Measurements from ENCODE around the gene TSHZ2. TPM values are rescaled to one million over a fixed set of nuclear protein-coding genes. Genes with fewer than 3 reads are reported as not detected.

TSHZ2 gene
- total and polyA plus RNA-seq, 9 of the 15 experiments (the other 6 are each of a cell fraction or from before 2014, with no cell fraction given) = 0.03 to 0.20 (median 0.05) TPM; not detected in 4

DNA sequence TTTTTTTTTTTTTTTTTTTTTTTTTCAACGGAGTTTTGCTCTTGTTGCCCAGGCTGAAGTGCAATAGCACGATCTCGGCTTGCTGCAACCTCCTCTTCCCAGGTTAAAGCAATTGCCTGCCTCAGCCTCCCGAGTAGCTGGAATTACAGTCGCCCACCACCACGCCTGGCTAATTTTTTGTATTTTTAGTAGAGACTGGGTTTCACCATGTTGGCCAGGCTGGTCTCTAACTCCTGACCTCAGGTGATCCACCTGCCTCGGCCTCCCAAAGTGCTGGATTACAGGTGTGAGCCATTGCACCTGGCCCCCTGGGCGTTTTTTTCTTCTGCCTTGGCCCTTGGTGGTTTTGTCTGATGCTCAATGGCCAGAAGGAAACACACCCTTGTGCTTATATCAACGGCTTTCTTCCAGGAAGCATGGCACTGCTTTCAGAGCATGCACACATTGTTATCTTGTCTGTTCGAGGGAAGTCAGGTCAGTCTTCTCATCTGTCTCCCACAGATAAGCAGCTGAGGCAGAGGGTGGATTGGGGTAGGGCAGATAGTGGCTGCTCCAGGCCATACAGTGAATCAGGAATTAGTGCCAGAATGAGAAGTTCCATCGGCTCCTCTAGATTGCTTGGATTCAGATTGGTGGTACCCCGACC is 203.1 kb downstream of the TSHZ2 start (continued):
- TF ChIP-seq, protein P1, sequence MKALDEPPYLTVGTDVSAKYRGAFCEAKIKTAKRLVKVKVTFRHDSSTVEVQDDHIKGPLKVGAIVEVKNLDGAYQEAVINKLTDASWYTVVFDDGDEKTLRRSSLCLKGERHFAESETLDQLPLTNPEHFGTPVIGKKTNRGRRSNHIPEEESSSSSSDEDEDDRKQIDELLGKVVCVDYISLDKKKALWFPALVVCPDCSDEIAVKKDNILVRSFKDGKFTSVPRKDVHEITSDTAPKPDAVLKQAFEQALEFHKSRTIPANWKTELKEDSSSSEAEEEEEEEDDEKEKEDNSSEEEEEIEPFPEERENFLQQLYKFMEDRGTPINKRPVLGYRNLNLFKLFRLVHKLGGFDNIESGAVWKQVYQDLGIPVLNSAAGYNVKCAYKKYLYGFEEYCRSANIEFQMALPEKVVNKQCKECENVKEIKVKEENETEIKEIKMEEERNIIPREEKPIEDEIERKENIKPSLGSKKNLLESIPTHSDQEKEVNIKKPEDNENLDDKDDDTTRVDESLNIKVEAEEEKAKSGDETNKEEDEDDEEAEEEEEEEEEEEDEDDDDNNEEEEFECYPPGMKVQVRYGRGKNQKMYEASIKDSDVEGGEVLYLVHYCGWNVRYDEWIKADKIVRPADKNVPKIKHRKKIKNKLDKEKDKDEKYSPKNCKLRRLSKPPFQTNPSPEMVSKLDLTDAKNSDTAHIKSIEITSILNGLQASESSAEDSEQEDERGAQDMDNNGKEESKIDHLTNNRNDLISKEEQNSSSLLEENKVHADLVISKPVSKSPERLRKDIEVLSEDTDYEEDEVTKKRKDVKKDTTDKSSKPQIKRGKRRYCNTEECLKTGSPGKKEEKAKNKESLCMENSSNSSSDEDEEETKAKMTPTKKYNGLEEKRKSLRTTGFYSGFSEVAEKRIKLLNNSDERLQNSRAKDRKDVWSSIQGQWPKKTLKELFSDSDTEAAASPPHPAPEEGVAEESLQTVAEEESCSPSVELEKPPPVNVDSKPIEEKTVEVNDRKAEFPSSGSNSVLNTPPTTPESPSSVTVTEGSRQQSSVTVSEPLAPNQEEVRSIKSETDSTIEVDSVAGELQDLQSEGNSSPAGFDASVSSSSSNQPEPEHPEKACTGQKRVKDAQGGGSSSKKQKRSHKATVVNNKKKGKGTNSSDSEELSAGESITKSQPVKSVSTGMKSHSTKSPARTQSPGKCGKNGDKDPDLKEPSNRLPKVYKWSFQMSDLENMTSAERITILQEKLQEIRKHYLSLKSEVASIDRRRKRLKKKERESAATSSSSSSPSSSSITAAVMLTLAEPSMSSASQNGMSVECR (CRISPR knock-in tag; IDR thresholded peaks at IDR 0.05) = 0 out of 2 replicates have a peak, but pooled peaks have one; percentile 19
- TF ChIP-seq, protein P2, sequence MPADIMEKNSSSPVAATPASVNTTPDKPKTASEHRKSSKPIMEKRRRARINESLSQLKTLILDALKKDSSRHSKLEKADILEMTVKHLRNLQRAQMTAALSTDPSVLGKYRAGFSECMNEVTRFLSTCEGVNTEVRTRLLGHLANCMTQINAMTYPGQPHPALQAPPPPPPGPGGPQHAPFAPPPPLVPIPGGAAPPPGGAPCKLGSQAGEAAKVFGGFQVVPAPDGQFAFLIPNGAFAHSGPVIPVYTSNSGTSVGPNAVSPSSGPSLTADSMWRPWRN (IDR thresholded peaks at IDR 0.05; ENCODE audit: low read depth) = peak; percentile 96
- TF ChIP-seq, protein P3, sequence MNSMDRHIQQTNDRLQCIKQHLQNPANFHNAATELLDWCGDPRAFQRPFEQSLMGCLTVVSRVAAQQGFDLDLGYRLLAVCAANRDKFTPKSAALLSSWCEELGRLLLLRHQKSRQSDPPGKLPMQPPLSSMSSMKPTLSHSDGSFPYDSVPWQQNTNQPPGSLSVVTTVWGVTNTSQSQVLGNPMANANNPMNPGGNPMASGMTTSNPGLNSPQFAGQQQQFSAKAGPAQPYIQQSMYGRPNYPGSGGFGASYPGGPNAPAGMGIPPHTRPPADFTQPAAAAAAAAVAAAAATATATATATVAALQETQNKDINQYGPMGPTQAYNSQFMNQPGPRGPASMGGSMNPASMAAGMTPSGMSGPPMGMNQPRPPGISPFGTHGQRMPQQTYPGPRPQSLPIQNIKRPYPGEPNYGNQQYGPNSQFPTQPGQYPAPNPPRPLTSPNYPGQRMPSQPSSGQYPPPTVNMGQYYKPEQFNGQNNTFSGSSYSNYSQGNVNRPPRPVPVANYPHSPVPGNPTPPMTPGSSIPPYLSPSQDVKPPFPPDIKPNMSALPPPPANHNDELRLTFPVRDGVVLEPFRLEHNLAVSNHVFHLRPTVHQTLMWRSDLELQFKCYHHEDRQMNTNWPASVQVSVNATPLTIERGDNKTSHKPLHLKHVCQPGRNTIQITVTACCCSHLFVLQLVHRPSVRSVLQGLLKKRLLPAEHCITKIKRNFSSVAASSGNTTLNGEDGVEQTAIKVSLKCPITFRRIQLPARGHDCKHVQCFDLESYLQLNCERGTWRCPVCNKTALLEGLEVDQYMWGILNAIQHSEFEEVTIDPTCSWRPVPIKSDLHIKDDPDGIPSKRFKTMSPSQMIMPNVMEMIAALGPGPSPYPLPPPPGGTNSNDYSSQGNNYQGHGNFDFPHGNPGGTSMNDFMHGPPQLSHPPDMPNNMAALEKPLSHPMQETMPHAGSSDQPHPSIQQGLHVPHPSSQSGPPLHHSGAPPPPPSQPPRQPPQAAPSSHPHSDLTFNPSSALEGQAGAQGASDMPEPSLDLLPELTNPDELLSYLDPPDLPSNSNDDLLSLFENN (IDR thresholded peaks at IDR 0.05; ENCODE audit: low read depth in 2 of 2, low read length in 2 of 2) = peak in 1 of 2 experiments; percentile 98; a peak in 2 of 4 replicates
- TF ChIP-seq, protein P4, sequence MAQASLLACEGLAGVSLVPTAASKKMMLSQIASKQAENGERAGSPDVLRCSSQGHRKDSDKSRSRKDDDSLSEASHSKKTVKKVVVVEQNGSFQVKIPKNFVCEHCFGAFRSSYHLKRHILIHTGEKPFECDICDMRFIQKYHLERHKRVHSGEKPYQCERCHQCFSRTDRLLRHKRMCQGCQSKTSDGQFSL (CRISPR knock-in tag; IDR thresholded peaks at IDR 0.05) = no peak
- TF ChIP-seq, protein P4 (tag; IDR thresholded peaks at IDR 0.05) = no peak
- TF ChIP-seq, protein P5, sequence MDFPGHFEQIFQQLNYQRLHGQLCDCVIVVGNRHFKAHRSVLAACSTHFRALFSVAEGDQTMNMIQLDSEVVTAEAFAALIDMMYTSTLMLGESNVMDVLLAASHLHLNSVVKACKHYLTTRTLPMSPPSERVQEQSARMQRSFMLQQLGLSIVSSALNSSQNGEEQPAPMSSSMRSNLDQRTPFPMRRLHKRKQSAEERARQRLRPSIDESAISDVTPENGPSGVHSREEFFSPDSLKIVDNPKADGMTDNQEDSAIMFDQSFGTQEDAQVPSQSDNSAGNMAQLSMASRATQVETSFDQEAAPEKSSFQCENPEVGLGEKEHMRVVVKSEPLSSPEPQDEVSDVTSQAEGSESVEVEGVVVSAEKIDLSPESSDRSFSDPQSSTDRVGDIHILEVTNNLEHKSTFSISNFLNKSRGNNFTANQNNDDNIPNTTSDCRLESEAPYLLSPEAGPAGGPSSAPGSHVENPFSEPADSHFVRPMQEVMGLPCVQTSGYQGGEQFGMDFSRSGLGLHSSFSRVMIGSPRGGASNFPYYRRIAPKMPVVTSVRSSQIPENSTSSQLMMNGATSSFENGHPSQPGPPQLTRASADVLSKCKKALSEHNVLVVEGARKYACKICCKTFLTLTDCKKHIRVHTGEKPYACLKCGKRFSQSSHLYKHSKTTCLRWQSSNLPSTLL (IDR thresholded peaks at IDR 0.05) = no peak; the same call in 1 of the 2 replicates
- TF ChIP-seq, protein P6, sequence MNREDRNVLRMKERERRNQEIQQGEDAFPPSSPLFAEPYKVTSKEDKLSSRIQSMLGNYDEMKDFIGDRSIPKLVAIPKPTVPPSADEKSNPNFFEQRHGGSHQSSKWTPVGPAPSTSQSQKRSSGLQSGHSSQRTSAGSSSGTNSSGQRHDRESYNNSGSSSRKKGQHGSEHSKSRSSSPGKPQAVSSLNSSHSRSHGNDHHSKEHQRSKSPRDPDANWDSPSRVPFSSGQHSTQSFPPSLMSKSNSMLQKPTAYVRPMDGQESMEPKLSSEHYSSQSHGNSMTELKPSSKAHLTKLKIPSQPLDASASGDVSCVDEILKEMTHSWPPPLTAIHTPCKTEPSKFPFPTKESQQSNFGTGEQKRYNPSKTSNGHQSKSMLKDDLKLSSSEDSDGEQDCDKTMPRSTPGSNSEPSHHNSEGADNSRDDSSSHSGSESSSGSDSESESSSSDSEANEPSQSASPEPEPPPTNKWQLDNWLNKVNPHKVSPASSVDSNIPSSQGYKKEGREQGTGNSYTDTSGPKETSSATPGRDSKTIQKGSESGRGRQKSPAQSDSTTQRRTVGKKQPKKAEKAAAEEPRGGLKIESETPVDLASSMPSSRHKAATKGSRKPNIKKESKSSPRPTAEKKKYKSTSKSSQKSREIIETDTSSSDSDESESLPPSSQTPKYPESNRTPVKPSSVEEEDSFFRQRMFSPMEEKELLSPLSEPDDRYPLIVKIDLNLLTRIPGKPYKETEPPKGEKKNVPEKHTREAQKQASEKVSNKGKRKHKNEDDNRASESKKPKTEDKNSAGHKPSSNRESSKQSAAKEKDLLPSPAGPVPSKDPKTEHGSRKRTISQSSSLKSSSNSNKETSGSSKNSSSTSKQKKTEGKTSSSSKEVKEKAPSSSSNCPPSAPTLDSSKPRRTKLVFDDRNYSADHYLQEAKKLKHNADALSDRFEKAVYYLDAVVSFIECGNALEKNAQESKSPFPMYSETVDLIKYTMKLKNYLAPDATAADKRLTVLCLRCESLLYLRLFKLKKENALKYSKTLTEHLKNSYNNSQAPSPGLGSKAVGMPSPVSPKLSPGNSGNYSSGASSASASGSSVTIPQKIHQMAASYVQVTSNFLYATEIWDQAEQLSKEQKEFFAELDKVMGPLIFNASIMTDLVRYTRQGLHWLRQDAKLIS (CRISPR knock-in tag; IDR thresholded peaks at IDR 0.05) = 0 out of 2 replicates have a peak, but pooled peaks have one; percentile 54
- TF ChIP-seq GATA2 (CRISPR knock-in tag; IDR thresholded peaks at IDR 0.05) = peak; percentile 100
- peak in 1 of 2 experiments; percentile 54; a peak in 1 of 4 replicates for TF ChIP-seq SRF (CRISPR knock-in tag; IDR thresholded peaks at IDR 0.05)
